Nephron (organoid): ENCODE results near the gene ARX.

ENCODE experiments used
- H3K27ac Mint-ChIP-seq, 3 experiments: 2 replicates each; pipeline ENCODE4 v1.8.0; 2020; ENCODE audit warnings: mixed read lengths in 3 of 3, mild to moderate bottlenecking in 2 of 3, moderate library complexity in 1 of 3
- H3K27me3 Mint-ChIP-seq: 2 replicates; pipeline ENCODE4 v1.8.0; 2021; ENCODE audit warnings: low read depth, mild to moderate bottlenecking, moderate library complexity, mixed read lengths
- H3K36me3 Mint-ChIP-seq: 2 replicates; pipeline ENCODE4 v1.8.0; 2020; ENCODE audit warnings: low read depth, mixed read lengths
- H3K4me1 Mint-ChIP-seq: 2 replicates; pipeline ENCODE4 v1.8.0; 2020; ENCODE audit warnings: mixed read lengths
- H3K4me3 Mint-ChIP-seq, 3 experiments: 2 replicates each; pipeline ENCODE4 v1.8.0; 2020; ENCODE audit warnings: mild to moderate bottlenecking in 3 of 3, mixed read lengths in 3 of 3, moderate library complexity in 2 of 3
- H3K9me3 Mint-ChIP-seq: 2 replicates; pipeline ENCODE4 v1.8.0; 2020; ENCODE audit warnings: mixed read lengths
- CTCF ChIP-seq, 3 experiments: fragments of 200-600 bp; sonication (generic); IDR thresholded peaks; one replicate each; pipeline ENCODE4 v1.5.0; 2021; ENCODE audit warnings: antibody characterized with exemption in 3 of 3; ENCODE audit not compliant: unreplicated experiment in 3 of 3

ARX gene

DNA sequence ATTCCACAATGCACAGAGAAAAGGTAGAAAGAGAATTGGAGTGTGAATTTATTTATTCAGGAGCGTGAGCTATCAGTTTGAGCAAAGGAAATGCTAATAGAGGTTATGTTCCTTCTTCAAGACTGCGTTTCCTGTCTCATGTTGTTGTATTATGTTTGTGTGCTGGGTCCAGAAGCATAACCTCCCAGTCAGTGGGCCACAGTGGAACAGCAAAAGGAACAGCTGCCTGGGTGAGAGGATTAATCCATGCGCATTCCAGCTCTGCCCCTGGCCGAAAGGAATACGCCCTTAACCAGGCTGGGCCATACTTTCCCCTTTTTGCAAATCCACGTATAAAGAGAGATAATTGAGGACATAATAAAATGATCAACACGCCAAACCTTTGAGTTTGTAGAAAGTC, 32.4 kb upstream of the ARX start:
- Mint-ChIP-seq H3K9me3 (peaks cover 9% of the 10 kb centered on the region), H3K4me1 (peaks cover 23% of the 10 kb centered on the region), H3K36me3 (no peaks in the 10 kb centered on the region), H3K4me3 (no peak overlapping the region), H3K27me3 (peaks cover 4% of the 10 kb centered on the region), H3K27ac (peak overlapping the region in 1 of 3 experiments; percentile 13)
- TF ChIP-seq CTCF (IDR thresholded peaks at IDR 0.05; ENCODE audit: unreplicated experiment in 3 of 3), result no peak

DNA sequence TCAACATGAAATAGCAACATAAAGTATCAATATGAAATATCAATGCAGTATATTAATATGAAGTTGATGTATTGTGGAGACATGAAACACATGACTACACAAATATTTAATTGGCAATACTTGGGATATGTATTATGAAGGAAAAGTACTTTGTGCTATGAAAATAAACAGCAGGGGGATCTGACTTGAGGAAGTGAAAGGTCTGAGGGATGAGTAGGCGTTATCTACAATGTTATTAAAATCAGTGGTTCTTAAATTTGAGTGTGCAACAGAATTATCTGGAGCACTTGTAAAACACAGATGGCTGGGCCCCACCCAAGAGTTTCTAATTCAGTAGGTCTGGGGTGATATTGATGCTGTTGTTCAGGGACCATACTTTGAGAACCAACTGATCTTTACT, 27.4 kb upstream of the ARX start:
- Mint-ChIP-seq H3K4me1 (peaks cover 10% of the 10 kb centered on the region), H3K27me3 (no peaks in the 10 kb centered on the region), H3K27ac (no peak overlapping the region), H3K36me3 (no peaks in the 10 kb centered on the region), H3K4me3 (no peak overlapping the region), H3K9me3 (peaks cover 3% of the 10 kb centered on the region)
- TF ChIP-seq CTCF (IDR thresholded peaks at IDR 0.05; ENCODE audit: unreplicated experiment in 3 of 3), result no peak

- Mint-ChIP-seq H3K4me3 (no peak overlapping the region), H3K9me3 (peaks cover 13% of the 10 kb centered on the region), H3K36me3 (no peaks in the 10 kb centered on the region), H3K27me3 (no peaks in the 10 kb centered on the region), H3K27ac (no peak overlapping the region), H3K4me1 (no peaks in the 10 kb centered on the region)
- TF ChIP-seq CTCF (IDR thresholded peaks at IDR 0.05; ENCODE audit: unreplicated experiment in 3 of 3), result no peak
Measured at GRCh38 chrX:25039036-25039435, 23.3 kb upstream of the ARX start.

GRCh38 chrX:25034889-25035288, 19.1 kb upstream of the ARX start:
- Mint-ChIP-seq H3K9me3 (peaks cover 10% of the 10 kb centered on the region), H3K27ac (no peak overlapping the region), H3K27me3 (peaks cover 7% of the 10 kb centered on the region), H3K36me3 (no peaks in the 10 kb centered on the region), H3K4me3 (no peak overlapping the region), H3K4me1 (no peaks in the 10 kb centered on the region)
- TF ChIP-seq CTCF (IDR thresholded peaks at IDR 0.05; ENCODE audit: unreplicated experiment in 3 of 3), result peak in 1 of 3 experiments; percentile 11

GRCh38 chrX:25029288-25029825, 13.6 kb upstream of the ARX start:
- Mint-ChIP-seq H3K36me3 (no peaks in the 10 kb centered on the region), H3K9me3 (no peaks in the 10 kb centered on the region)
- no peak for TF ChIP-seq CTCF (IDR thresholded peaks at IDR 0.05; ENCODE audit: unreplicated experiment in 3 of 3)

GRCh38 chrX:25028726-25029125, 13.0 kb upstream of the ARX start:
- Mint-ChIP-seq H3K4me3 (no peak overlapping the region), H3K27me3 (peaks cover 56% of the 10 kb centered on the region), H3K9me3 (no peaks in the 10 kb centered on the region), H3K4me1 (peaks cover 7% of the 10 kb centered on the region), H3K27ac (no peak overlapping the region), H3K36me3 (no peaks in the 10 kb centered on the region)
- TF ChIP-seq CTCF (IDR thresholded peaks at IDR 0.05; ENCODE audit: unreplicated experiment in 3 of 3), result no peak

More at GRCh38 chrX:25029288-25029825, 13.6 kb upstream of the ARX start:
- Mint-ChIP-seq H3K27ac (no peak overlapping the region), H3K27me3 (peaks cover 50% of the 10 kb centered on the region), H3K4me1 (peaks cover 3% of the 10 kb centered on the region), H3K4me3 (no peak overlapping the region)
